ENCODE results near the gene ATP5F1D. TPM values are rescaled to one million over a fixed set of nuclear protein-coding genes. Genes with fewer than 3 reads are reported as not detected.

ATP5F1D gene
- total and polyA plus RNA-seq, 2 of the 8 experiments (the other 6 are each of a cell fraction or from before 2014, with no cell fraction given) = 174 to 249 TPM

- H4K91ac ChIP-seq (replicated peaks; ENCODE audit: insufficient read length, low read length) = no peak overlapping the region
- H3K18ac ChIP-seq (ENCODE audit: extremely low read depth, low read length) = no peak overlapping the region
- no peak for FAIRE-seq
- H2AK5ac ChIP-seq (ENCODE audit: low read depth, low read length) = no peak overlapping the region; the same call in 1 of the 2 replicates
- no peak overlapping the region for H4K8ac ChIP-seq (ENCODE audit: extremely low read depth, insufficient read depth, low read length)
- no peak overlapping the region for H3K56ac ChIP-seq (replicated peaks; ENCODE audit: insufficient read length, low read depth, low read length)
- peaks cover 0 to 8% (median under 1%) of the 10 kb centered on the region in 4 experiments; a peak in 4 of 7 replicates for H3K4me1 ChIP-seq (replicated peaks in 1 of 4; ENCODE audit: control insufficient read depth in 3 of 4, insufficient read depth in 4 of 4, low read length in 3 of 4)
- H3K4ac ChIP-seq (replicated peaks; ENCODE audit: insufficient read length, low read depth, low read length) = no peak overlapping the region
- no peaks in the 10 kb centered on the region for H3K36me3 ChIP-seq (ENCODE audit: control insufficient read depth in 2 of 4, insufficient read depth in 4 of 4, low read length in 3 of 4)
- no peak overlapping the region for H3K14ac ChIP-seq (ENCODE audit: insufficient read length)
- peaks cover 7 to 8% of the 10 kb centered on the region in 2 experiments for H4K20me1 ChIP-seq (replicated peaks in 1 of 2; ENCODE audit: control insufficient read depth in 1 of 2, insufficient read depth in 2 of 2, low read length in 2 of 2)
- peaks cover 2% of the 10 kb centered on the region; the same call in 1 of the 2 replicates for H3K23me2 ChIP-seq (ENCODE audit: low read depth, low read length)
- ChIA-PET CTCF (ENCODE audit: partially characterized antibody) (interaction anchor here (0.5 to 0.7 kb wide), 2 partner anchors 25 to 185 kb away, joined by 3 read pairs; no protein-coding TSS in a partner anchor), POLR2A (ENCODE audit: partially characterized antibody) (interaction anchor here (0.8 to 2.5 kb wide), 3 partner anchors 19 to 175 kb away, joined by 3 to 16 read pairs (median 5); partner anchors contain the start of gene CIRBP)
- H2BK15ac ChIP-seq (ENCODE audit: low read length) = no peak overlapping the region
- H3K23ac ChIP-seq (ENCODE audit: insufficient read length) = no peak overlapping the region
- no peaks in the 10 kb centered on the region for H3K79me2 ChIP-seq (ENCODE audit: control insufficient read depth in 1 of 2, insufficient read depth in 2 of 2, low read length in 2 of 2)
- H4K5ac ChIP-seq (ENCODE audit: insufficient read length, low read depth, low read length) = no peak overlapping the region
- H3K9me3 ChIP-seq (ENCODE audit: insufficient read depth in 2 of 2, low read depth in 1 of 2, low read length in 1 of 2) = no peaks in the 10 kb centered on the region
- H3K4me3 ChIP-seq (ENCODE audit: extremely low read depth in 1 of 4, insufficient read depth in 2 of 4, low read depth in 3 of 4, low read length in 4 of 4) = no peak overlapping the region
- no peak overlapping the region for H3K9ac ChIP-seq (replicated peaks in 1 of 4; ENCODE audit: extremely low read depth in 1 of 4, low read depth in 3 of 4, low read length in 3 of 4)
- H3K27me3 ChIP-seq (replicated peaks in 1 of 4; ENCODE audit: control insufficient read depth in 3 of 4, extremely low read depth in 1 of 4, insufficient read depth in 3 of 4, low read length in 3 of 4) = peaks cover 0 to 2% (median 1%) of the 10 kb centered on the region in 4 experiments; a peak in 2 of 7 replicates
- no peak overlapping the region for H2BK12ac ChIP-seq (ENCODE audit: low read depth, low read length)
- H3K27ac ChIP-seq (ENCODE audit: low read depth, low read length) = no peak overlapping the region
- WGBS, 2 experiments (ENCODE audit: extremely low coverage in 1 of 2, insufficient coverage in 1 of 2, insufficient read length in 1 of 2, insufficient replicate concordance in 2 of 2, low coverage in 1 of 2, low lambda C conversion rate in 2 of 2, missing lambda C conversion rate in 1 of 2) = 85% methylated on average over 25 of the region's 25 CpGs; no CpG with 5 or more reads in 1 of the 2 experiments
- peaks cover 2% of the 10 kb centered on the region; the same call in 1 of the 2 replicates for H3K79me1 ChIP-seq (ENCODE audit: low read depth, low read length)
- H2AFZ ChIP-seq (ENCODE audit: low read length) = no peak overlapping the region
- no peak overlapping the region for H2BK5ac ChIP-seq (ENCODE audit: low read depth, low read length)
- no peak overlapping the region for H2BK120ac ChIP-seq (replicated peaks; ENCODE audit: low read depth, low read length)
- TF ChIP-seq E2F6 (IDR thresholded peaks at IDR 0.05) = no peak
- no peak for TF ChIP-seq RAD21 (IDR thresholded peaks at IDR 0.05 in 1 of 2, conservative IDR thresholded peaks at IDR 0.05 in 1 of 2; ENCODE audit: low read depth in 2 of 2, low read length in 2 of 2)
- no peak for TF ChIP-seq PHF8 (conservative IDR thresholded peaks at IDR 0.05; ENCODE audit: low read depth, low read length)
- TF ChIP-seq CBX5 (IDR thresholded peaks at IDR 0.05; ENCODE audit: low read depth, low read length) = no peak
- TF ChIP-seq, protein P1, sequence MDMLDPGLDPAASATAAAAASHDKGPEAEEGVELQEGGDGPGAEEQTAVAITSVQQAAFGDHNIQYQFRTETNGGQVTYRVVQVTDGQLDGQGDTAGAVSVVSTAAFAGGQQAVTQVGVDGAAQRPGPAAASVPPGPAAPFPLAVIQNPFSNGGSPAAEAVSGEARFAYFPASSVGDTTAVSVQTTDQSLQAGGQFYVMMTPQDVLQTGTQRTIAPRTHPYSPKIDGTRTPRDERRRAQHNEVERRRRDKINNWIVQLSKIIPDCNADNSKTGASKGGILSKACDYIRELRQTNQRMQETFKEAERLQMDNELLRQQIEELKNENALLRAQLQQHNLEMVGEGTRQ (IDR thresholded peaks at IDR 0.05; ENCODE audit: low read length) = no peak
- no peak for TF ChIP-seq CTBP2 (IDR thresholded peaks at IDR 0.05; ENCODE audit: borderline replicate concordance, insufficient read depth, insufficient read length, low read length)
- no peak for TF ChIP-seq TAF1 (IDR thresholded peaks at IDR 0.05; ENCODE audit: low read depth, low read length)
- TF ChIP-seq ATF3 (IDR thresholded peaks at IDR 0.05; ENCODE audit: insufficient read depth, low read depth, low read length) = no peak
- H2BK20ac ChIP-seq (ENCODE audit: low read length) = no peak overlapping the region
- no peak for DNase-seq (ENCODE audit: low read depth in 1 of 2, low spot score in 2 of 2)
- no peak overlapping the region for H3K4me2 ChIP-seq (ENCODE audit: insufficient read depth in 1 of 2, low read depth in 2 of 2, low read length in 2 of 2)
Measured at GRCh38 chr19:1291761-1292418, 50.3 kb downstream of the ATP5F1D start.

Data from H1 (cell line).